ENCODE results near the gene STX10. TPM values are rescaled to one million over a fixed set of nuclear protein-coding genes. Genes with fewer than 3 reads are reported as not detected.

STX10 gene
- total and polyA plus RNA-seq, 9 of the 15 experiments (the other 6 are each of a cell fraction or from before 2014, with no cell fraction given), result 0.51 to 66.3 (median 31.0) TPM

GRCh38 chr19:13152974-13153568 is 2.9 kb upstream of the STX10 start (continued):
- TF ChIP-seq, protein P1, sequence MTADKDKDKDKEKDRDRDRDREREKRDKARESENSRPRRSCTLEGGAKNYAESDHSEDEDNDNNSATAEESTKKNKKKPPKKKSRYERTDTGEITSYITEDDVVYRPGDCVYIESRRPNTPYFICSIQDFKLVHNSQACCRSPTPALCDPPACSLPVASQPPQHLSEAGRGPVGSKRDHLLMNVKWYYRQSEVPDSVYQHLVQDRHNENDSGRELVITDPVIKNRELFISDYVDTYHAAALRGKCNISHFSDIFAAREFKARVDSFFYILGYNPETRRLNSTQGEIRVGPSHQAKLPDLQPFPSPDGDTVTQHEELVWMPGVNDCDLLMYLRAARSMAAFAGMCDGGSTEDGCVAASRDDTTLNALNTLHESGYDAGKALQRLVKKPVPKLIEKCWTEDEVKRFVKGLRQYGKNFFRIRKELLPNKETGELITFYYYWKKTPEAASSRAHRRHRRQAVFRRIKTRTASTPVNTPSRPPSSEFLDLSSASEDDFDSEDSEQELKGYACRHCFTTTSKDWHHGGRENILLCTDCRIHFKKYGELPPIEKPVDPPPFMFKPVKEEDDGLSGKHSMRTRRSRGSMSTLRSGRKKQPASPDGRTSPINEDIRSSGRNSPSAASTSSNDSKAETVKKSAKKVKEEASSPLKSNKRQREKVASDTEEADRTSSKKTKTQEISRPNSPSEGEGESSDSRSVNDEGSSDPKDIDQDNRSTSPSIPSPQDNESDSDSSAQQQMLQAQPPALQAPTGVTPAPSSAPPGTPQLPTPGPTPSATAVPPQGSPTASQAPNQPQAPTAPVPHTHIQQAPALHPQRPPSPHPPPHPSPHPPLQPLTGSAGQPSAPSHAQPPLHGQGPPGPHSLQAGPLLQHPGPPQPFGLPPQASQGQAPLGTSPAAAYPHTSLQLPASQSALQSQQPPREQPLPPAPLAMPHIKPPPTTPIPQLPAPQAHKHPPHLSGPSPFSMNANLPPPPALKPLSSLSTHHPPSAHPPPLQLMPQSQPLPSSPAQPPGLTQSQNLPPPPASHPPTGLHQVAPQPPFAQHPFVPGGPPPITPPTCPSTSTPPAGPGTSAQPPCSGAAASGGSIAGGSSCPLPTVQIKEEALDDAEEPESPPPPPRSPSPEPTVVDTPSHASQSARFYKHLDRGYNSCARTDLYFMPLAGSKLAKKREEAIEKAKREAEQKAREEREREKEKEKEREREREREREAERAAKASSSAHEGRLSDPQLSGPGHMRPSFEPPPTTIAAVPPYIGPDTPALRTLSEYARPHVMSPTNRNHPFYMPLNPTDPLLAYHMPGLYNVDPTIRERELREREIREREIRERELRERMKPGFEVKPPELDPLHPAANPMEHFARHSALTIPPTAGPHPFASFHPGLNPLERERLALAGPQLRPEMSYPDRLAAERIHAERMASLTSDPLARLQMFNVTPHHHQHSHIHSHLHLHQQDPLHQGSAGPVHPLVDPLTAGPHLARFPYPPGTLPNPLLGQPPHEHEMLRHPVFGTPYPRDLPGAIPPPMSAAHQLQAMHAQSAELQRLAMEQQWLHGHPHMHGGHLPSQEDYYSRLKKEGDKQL (CRISPR knock-in tag; IDR thresholded peaks at IDR 0.05; ENCODE audit: borderline replicate concordance), result no peak
- no peak for TF ChIP-seq ZNF507 (tag; conservative IDR thresholded peaks at IDR 0.05)
- TF ChIP-seq GTF2A2 (tag; IDR thresholded peaks at IDR 0.05), result peak; percentile 93
- no peak for TF ChIP-seq KLF13 (tag; IDR thresholded peaks at IDR 0.05; ENCODE audit: borderline replicate concordance, low read depth)
- no peak for TF ChIP-seq SMARCB1 (IDR thresholded peaks at IDR 0.05; ENCODE audit: insufficient read length, low read depth)
- TF ChIP-seq TBP (optimal IDR thresholded peaks at IDR 0.05; ENCODE audit: low read depth, low read length), result no peak
- no peak for TF ChIP-seq BRF1 (IDR thresholded peaks at IDR 0.05; ENCODE audit: borderline replicate concordance, extremely low read depth, insufficient read length)
- TF ChIP-seq ZNF232 (CRISPR knock-in tag; IDR thresholded peaks at IDR 0.05), result no peak
- peak; percentile 89 for TF ChIP-seq TOE1 (IDR thresholded peaks at IDR 0.05; ENCODE audit: borderline replicate concordance)
- TF ChIP-seq TOE1 (CRISPR knock-in tag; IDR thresholded peaks at IDR 0.05; ENCODE audit: borderline replicate concordance, low read depth), result peak; percentile 19; the same call in 1 of the 2 replicates
- TF ChIP-seq ZNF696 (CRISPR knock-in tag; conservative IDR thresholded peaks at IDR 0.05), result no peak
- no peak for TF ChIP-seq CLOCK (CRISPR knock-in tag; IDR thresholded peaks at IDR 0.05; ENCODE audit: borderline replicate concordance)
- TF ChIP-seq NELFE (IDR thresholded peaks at IDR 0.05; ENCODE audit: insufficient read depth, insufficient read length), result peak; percentile 99
- TF ChIP-seq, protein P2, sequence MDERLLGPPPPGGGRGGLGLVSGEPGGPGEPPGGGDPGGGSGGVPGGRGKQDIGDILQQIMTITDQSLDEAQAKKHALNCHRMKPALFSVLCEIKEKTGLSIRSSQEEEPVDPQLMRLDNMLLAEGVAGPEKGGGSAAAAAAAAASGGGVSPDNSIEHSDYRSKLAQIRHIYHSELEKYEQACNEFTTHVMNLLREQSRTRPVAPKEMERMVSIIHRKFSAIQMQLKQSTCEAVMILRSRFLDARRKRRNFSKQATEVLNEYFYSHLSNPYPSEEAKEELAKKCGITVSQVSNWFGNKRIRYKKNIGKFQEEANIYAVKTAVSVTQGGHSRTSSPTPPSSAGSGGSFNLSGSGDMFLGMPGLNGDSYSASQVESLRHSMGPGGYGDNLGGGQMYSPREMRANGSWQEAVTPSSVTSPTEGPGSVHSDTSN (CRISPR knock-in tag; IDR thresholded peaks at IDR 0.05; ENCODE audit: low read depth), result no peak
- TF ChIP-seq, protein P2 (tag; conservative IDR thresholded peaks at IDR 0.05; ENCODE audit: low read depth), result no peak
- peak; percentile 56 for TF ChIP-seq SRSF7 (optimal IDR thresholded peaks at IDR 0.05; ENCODE audit: low read depth, low read length)
- no peak for TF ChIP-seq SIX5 (IDR thresholded peaks at IDR 0.05; ENCODE audit: borderline replicate concordance in 1 of 2, insufficient read depth in 1 of 2, low read depth in 1 of 2, low read length in 2 of 2)

Measured in K562 (cell line).